OCI-LY7 (cell line): ENCODE data around the gene CLEC4F. TPM values are rescaled to one million over a fixed set of nuclear protein-coding genes. Genes with fewer than 3 reads are reported as not detected.

Experiments
- BruUV-seq: library from RNA; stranded (reverse); fragments of 400-500 nt; replicated peaks from 2 replicates; lab custom pipeline; 2021; lab: Mats Ljungman, UMichigan
- CTCF ChIA-PET: fragments of 300-600 bp; sonication (Branson Sonifier 250); formaldehyde crosslinking; loops from one replicate; lab custom pipeline; 2022; ENCODE audit warnings: antibody characterized with exemption; ENCODE audit not compliant: unreplicated experiment; lab: Charles Lee
- POLR2A ChIA-PET: fragments of 300-600 bp; sonication (Branson Sonifier 250); formaldehyde crosslinking; loops from one replicate; lab custom pipeline; 2022; ENCODE audit warnings: antibody characterized with exemption; lab: Charles Lee
- DNase-seq: peaks from one replicate; pipeline ENCODE4 v3.0.0-alpha.2; 2015; ENCODE audit warnings: low spot score
- H2AFZ ChIP-seq: fragments of 200-600 bp; sonication (generic), shearing (Covaris generic); 2 replicates; pipeline ENCODE4 v1.6.1; 2014; ENCODE audit warnings: mild to moderate bottlenecking, antibody characterized with exemption, low read length, moderate library complexity
- H3K27ac ChIP-seq: fragments of 200-600 bp; sonication (generic); 2 replicates; pipeline ENCODE4 v1.5.1; 2014; ENCODE audit warnings: mixed run types, low read depth, mild to moderate bottlenecking, moderate library complexity, low read length, inconsistent platforms; ENCODE audit not compliant: poor library complexity, severe bottlenecking
- H3K36me3 ChIP-seq: fragments of 200-600 bp; sonication (generic); 2 replicates; pipeline ENCODE4 v1.6.1; 2014; ENCODE audit warnings: mild to moderate bottlenecking, antibody characterized with exemption, low read length, moderate library complexity, mixed read lengths; ENCODE audit not compliant: insufficient read depth
- H3K4me1 ChIP-seq: fragments of 200-600 bp; sonication (generic); 2 replicates; pipeline ENCODE4 v1.5.1; 2014; ENCODE audit warnings: mild to moderate bottlenecking, low read length; ENCODE audit not compliant: insufficient read depth, poor library complexity, severe bottlenecking
- H3K4me2 ChIP-seq: fragments of 200-600 bp; sonication (generic); 2 replicates; pipeline ENCODE4 v1.6.1; 2014; ENCODE audit warnings: mild to moderate bottlenecking, low read length
- H3K4me3 ChIP-seq: fragments of 200-600 bp; sonication (generic); 2 replicates; pipeline ENCODE4 v1.5.1; 2014; ENCODE audit warnings: mild to moderate bottlenecking, low read depth, low read length; ENCODE audit not compliant: poor library complexity, severe bottlenecking
- H3K79me2 ChIP-seq: fragments of 200-600 bp; sonication (generic); 2 replicates; pipeline ENCODE4 v1.6.1; 2016; ENCODE audit warnings: low read depth, mild to moderate bottlenecking, low read length, moderate library complexity, mixed read lengths; ENCODE audit not compliant: insufficient read depth
- H3K9me2 ChIP-seq: fragments of 200-600 bp; sonication (generic); 2 replicates; pipeline ENCODE4 v1.6.1; 2016; ENCODE audit warnings: mild to moderate bottlenecking, low read length, mixed read lengths; ENCODE audit not compliant: insufficient read depth
- H3K9me3 ChIP-seq: fragments of 200-600 bp; sonication (generic); 2 replicates; pipeline ENCODE4 v1.6.1; 2014; ENCODE audit warnings: mild to moderate bottlenecking, mixed run types, low read length, mixed read lengths
- H4K20me1 ChIP-seq: fragments of 200-600 bp; sonication (generic); 2 replicates; pipeline ENCODE4 v1.6.1; 2014; ENCODE audit warnings: mild to moderate bottlenecking, antibody characterized with exemption, low read length, moderate library complexity, mixed read lengths; ENCODE audit not compliant: insufficient read depth
- CTCF ChIP-seq: fragments of 200-600 bp; sonication (generic); conservative IDR thresholded peaks from 2 replicates; pipeline ENCODE4 v1.5.1; 2014; ENCODE audit warnings: mild to moderate bottlenecking, antibody characterized with exemption, low read length, moderate library complexity, mixed read lengths
- EZH2phosphoT487 ChIP-seq: fragments of 200-600 bp; sonication (generic); IDR thresholded peaks from 2 replicates; pipeline ENCODE4 v1.6.1; 2018; ENCODE audit warnings: low read depth, borderline replicate concordance, mild to moderate bottlenecking, mixed run types, antibody characterized with exemption, low read length, moderate library complexity, mixed read lengths
- intact Hi-C: fragments of 100-400 bp; cut with micrococcal nuclease; formaldehyde crosslinking; loops from one replicate; pipeline ENCODE4 v1.10.0; 2022; ENCODE audit not compliant: unreplicated experiment
- total RNA-seq, 2 experiments: library from RNA; depleted of rRNA in 1 of 2; stranded (reverse); fragments of >200 nt in 1 of 2; shearing (Covaris generic) in 1 of 2; gene quantifications; 2 replicates each; pipeline ENCODE4 v1.2.3, GENCODE V29; 2014 to 2022

The CLEC4F gene
- total RNA-seq, 2 experiments from 2014 or later = not detected

- Histone ChIP-seq H3K27ac (no peak overlapping the region), H3K9me2 (no peaks in the 10 kb centered on the region), H3K36me3 (no peaks in the 10 kb centered on the region), H3K9me3 (no peaks in the 10 kb centered on the region), H2AFZ (no peak overlapping the region), H3K79me2 (no peaks in the 10 kb centered on the region), H3K4me2 (no peak overlapping the region), H3K4me3 (no peak overlapping the region), H4K20me1 (no peaks in the 10 kb centered on the region), H3K4me1 (no peaks in the 10 kb centered on the region)
- TF ChIP-seq EZH2phosphoT487 (no peak), CTCF (peak; percentile 97)
- peak; percentile 59 for DNase-seq
- intact Hi-C loops = loop anchor here (2.0 kb wide), 2 partner anchors 53 to 85 kb away; no protein-coding TSS in a partner anchor
- CTCF ChIA-PET = no interaction called here
- POLR2A ChIA-PET = no interaction called here
- no TSS peak for BruUV-seq
Observed at GRCh38 chr2:70861777-70862625, 41.6 kb upstream of the CLEC4F start.

- no peaks in the 10 kb centered on the region for H3K36me3 ChIP-seq
- no peak overlapping the region for H2AFZ ChIP-seq
- no peak overlapping the region for H3K27ac ChIP-seq
- no peaks in the 10 kb centered on the region for H3K9me3 ChIP-seq
- H3K79me2 ChIP-seq = no peaks in the 10 kb centered on the region
- no TSS peak for BruUV-seq
- no peak overlapping the region for H3K4me2 ChIP-seq
- H3K9me2 ChIP-seq = no peaks in the 10 kb centered on the region
- no peaks in the 10 kb centered on the region for H3K4me1 ChIP-seq
- POLR2A ChIA-PET = no interaction called here
- no peak overlapping the region for H3K4me3 ChIP-seq
- H4K20me1 ChIP-seq = no peaks in the 10 kb centered on the region
- DNase-seq = no peak
- intact Hi-C loops = no loop called here
- TF ChIP-seq EZH2phosphoT487 = no peak
- TF ChIP-seq CTCF = no peak
- CTCF ChIA-PET = no interaction called here
Observed at GRCh38 chr2:70855667-70856066, 35.3 kb upstream of the CLEC4F start.

GRCh38 chr2:70854411-70854810, 34.0 kb upstream of the CLEC4F start:
- no peak overlapping the region for H3K4me3 ChIP-seq
- BruUV-seq = no TSS peak
- H2AFZ ChIP-seq = no peak overlapping the region

More at GRCh38 chr2:70854411-70854810, 34.0 kb upstream of the CLEC4F start:
- TF ChIP-seq CTCF (no peak), EZH2phosphoT487 (no peak)
- Histone ChIP-seq H3K9me3 (no peaks in the 10 kb centered on the region), H3K27ac (no peak overlapping the region), H4K20me1 (no peaks in the 10 kb centered on the region), H3K4me1 (no peaks in the 10 kb centered on the region), H3K9me2 (no peaks in the 10 kb centered on the region), H3K4me2 (no peak overlapping the region), H3K79me2 (no peaks in the 10 kb centered on the region), H3K36me3 (no peaks in the 10 kb centered on the region)
- POLR2A ChIA-PET = no interaction called here
- CTCF ChIA-PET = no interaction called here
- intact Hi-C loops = no loop called here
- DNase-seq = no peak
